Natural killer cell (primary cell): ENCODE data around the gene WDFY4. TPM values are rescaled to one million over a fixed set of nuclear protein-coding genes. Genes with fewer than 3 reads are reported as not detected.

Experiments used
- ATAC-seq, 3 donors: fragments of 150-1000 bp in 2 of 3; fragments of 200-7000 bp in 1 of 3; cut with Tn5 transposase; 1 replicate in 1 of 3; 2 replicates in 2 of 3; pipeline ENCODE4 v1.10.0; 2021; ENCODE audit warnings: mild to moderate bottlenecking in 2 of 3, moderate library complexity in 2 of 3
- DNase-seq, 2 donors: peaks; one replicate each; pipeline versions ENCODE4 v3.0.0 to v3.0.0-alpha.2; 2013 to 2021; ENCODE audit warnings: mixed read lengths in 1 of 2
- H3K27ac ChIP-seq: one replicate; pipeline ENCODE4 v1.5.1; 2013; ENCODE audit warnings: mild to moderate bottlenecking, low read length
- H3K27me3 ChIP-seq: one replicate; pipeline ENCODE4 v1.6.1; 2013; ENCODE audit warnings: low read length; ENCODE audit not compliant: control insufficient read depth, insufficient read depth
- H3K36me3 ChIP-seq: one replicate; pipeline ENCODE4 v1.6.1; 2013; ENCODE audit warnings: low read length; ENCODE audit not compliant: control insufficient read depth, insufficient read depth
- H3K4me1 ChIP-seq: one replicate; pipeline ENCODE4 v1.6.1; 2013; ENCODE audit warnings: low read length; ENCODE audit not compliant: control insufficient read depth, insufficient read depth
- H3K4me3 ChIP-seq: one replicate; pipeline ENCODE4 v1.5.1; 2013; ENCODE audit warnings: low read length
- H3K9me3 ChIP-seq: one replicate; pipeline ENCODE4 v1.6.1; 2013; ENCODE audit warnings: low read length; ENCODE audit not compliant: control insufficient read depth, insufficient read depth
- H3K27ac Mint-ChIP-seq, 2 donors: one replicate each; pipeline ENCODE4 v1.8.0; 2022; ENCODE audit warnings: mild to moderate bottlenecking in 2 of 2, mixed read lengths in 2 of 2, moderate library complexity in 1 of 2
- H3K27me3 Mint-ChIP-seq, 2 donors: one replicate each; pipeline ENCODE4 v1.8.0; 2022; ENCODE audit warnings: low read depth in 2 of 2, mixed read lengths in 2 of 2
- H3K36me3 Mint-ChIP-seq: one replicate; pipeline ENCODE4 v1.8.0; 2022; ENCODE audit warnings: mixed read lengths
- H3K4me1 Mint-ChIP-seq, 2 donors: one replicate each; pipeline ENCODE4 v1.8.0; 2022; ENCODE audit warnings: mixed read lengths in 2 of 2
- H3K4me3 Mint-ChIP-seq: one replicate; pipeline ENCODE4 v1.8.0; 2022; ENCODE audit warnings: mild to moderate bottlenecking, moderate library complexity, mixed read lengths
- H3K9me3 Mint-ChIP-seq, 2 donors: one replicate each; pipeline ENCODE4 v1.8.0; 2022; ENCODE audit warnings: mixed read lengths in 2 of 2
- CTCF ChIP-seq: fragments of 200-600 bp; IDR thresholded peaks from one replicate; pipeline ENCODE4 v1.8.0; 2022; ENCODE audit warnings: antibody characterized with exemption
- WGBS: methylation state at CpG from one replicate; pipeline ENCODE4 v1.1.7; 2013; ENCODE audit warnings: missing lambda C conversion rate; ENCODE audit not compliant: insufficient coverage; 5-methylcytosine and 5-hydroxymethylcytosine counted together
- intact Hi-C: fragments of 100-400 bp; cut with micrococcal nuclease; formaldehyde crosslinking; loops from one replicate; pipeline ENCODE4 v1.14.2; 2022
- total RNA-seq, 4 donors: library from RNA; stranded (reverse); fragments of 120-200 nt in 1 of 4; gene quantifications; one replicate each; pipeline versions ENCODE4 v1.2.3 to v1.2.4, GENCODE V29; 2013 to 2022

Gene WDFY4
- total RNA-seq, 3 donors from 2014 or later (not counting 1 experiment from before 2014, with no cell fraction given): 1.7 to 8.4 (median 3.5) TPM

- no peak overlapping the region for H3K4me3 Mint-ChIP-seq
- peaks cover 0 to 10% of the 10 kb centered on the region in 2 donors for H3K27me3 Mint-ChIP-seq
- H3K27ac Mint-ChIP-seq: no peak overlapping the region
- no peak for ATAC-seq
- WGBS: 75% methylated on average over 5 of the region's 5 CpGs
- H3K9me3 Mint-ChIP-seq: no peaks in the 10 kb centered on the region
- H3K27ac ChIP-seq: no peak overlapping the region
- no peaks in the 10 kb centered on the region for H3K36me3 Mint-ChIP-seq
- H3K9me3 ChIP-seq: no peaks in the 10 kb centered on the region
- no peaks in the 10 kb centered on the region for H3K4me1 Mint-ChIP-seq
- no peaks in the 10 kb centered on the region for H3K27me3 ChIP-seq
- no peaks in the 10 kb centered on the region for H3K36me3 ChIP-seq
- intact Hi-C loops: no loop called here
- H3K4me3 ChIP-seq: no peak overlapping the region
- no peaks in the 10 kb centered on the region for H3K4me1 ChIP-seq
- TF ChIP-seq CTCF: no peak
- DNase-seq: no peak
Observed at GRCh38 chr10:48929413-48929990, 244.8 kb downstream of the WDFY4 start.

GRCh38 chr10:48931188-48931587 lies 246.5 kb downstream of the WDFY4 start:
- Mint-ChIP-seq H3K4me3 (no peak overlapping the region), H3K36me3 (no peaks in the 10 kb centered on the region), H3K27me3 (peaks cover 0 to 10% of the 10 kb centered on the region in 2 donors), H3K27ac (no peak overlapping the region), H3K4me1 (no peaks in the 10 kb centered on the region), H3K9me3 (no peaks in the 10 kb centered on the region)
- H3K36me3 ChIP-seq: no peaks in the 10 kb centered on the region
- ATAC-seq (no peak), DNase-seq (no peak)
- TF ChIP-seq CTCF: no peak
- no peaks in the 10 kb centered on the region for H3K4me1 ChIP-seq
- no peak overlapping the region for H3K27ac ChIP-seq
- H3K9me3 ChIP-seq: no peaks in the 10 kb centered on the region
- H3K4me3 ChIP-seq: no peak overlapping the region
- intact Hi-C loops: no loop called here
- 50% methylated on average over 1 of the region's 4 CpGs for WGBS
- no peaks in the 10 kb centered on the region for H3K27me3 ChIP-seq

- Mint-ChIP-seq H3K4me1 (no peaks in the 10 kb centered on the region), H3K9me3 (no peaks in the 10 kb centered on the region), H3K36me3 (no peaks in the 10 kb centered on the region), H3K27ac (no peak overlapping the region), H3K27me3 (peaks cover 0 to 10% of the 10 kb centered on the region in 2 donors), H3K4me3 (no peak overlapping the region)
- Histone ChIP-seq H3K4me1 (no peaks in the 10 kb centered on the region), H3K9me3 (no peaks in the 10 kb centered on the region), H3K27ac (no peak overlapping the region), H3K4me3 (no peak overlapping the region), H3K27me3 (no peaks in the 10 kb centered on the region), H3K36me3 (no peaks in the 10 kb centered on the region)
- ATAC-seq: no peak
- intact Hi-C loops: no loop called here
- no peak for TF ChIP-seq CTCF
- no peak for DNase-seq
- WGBS: 94% methylated on average over 7 of the region's 7 CpGs
Observed at GRCh38 chr10:48932831-48933664, 248.4 kb downstream of the WDFY4 start.
